HuH-7.5 (cell line): ENCODE measurements around the gene SMIM28.
"Not testable (repeated sequence)": the region's sequence is repeated elsewhere in the genome, so short reads cannot be mapped to it uniquely, and the experiment has no call there.

Experiments used
- DNase-seq: peaks from one replicate; pipeline ENCODE4 v3.0.0; 2011; ENCODE audit warnings: low spot score

Gene SMIM28

DNA sequence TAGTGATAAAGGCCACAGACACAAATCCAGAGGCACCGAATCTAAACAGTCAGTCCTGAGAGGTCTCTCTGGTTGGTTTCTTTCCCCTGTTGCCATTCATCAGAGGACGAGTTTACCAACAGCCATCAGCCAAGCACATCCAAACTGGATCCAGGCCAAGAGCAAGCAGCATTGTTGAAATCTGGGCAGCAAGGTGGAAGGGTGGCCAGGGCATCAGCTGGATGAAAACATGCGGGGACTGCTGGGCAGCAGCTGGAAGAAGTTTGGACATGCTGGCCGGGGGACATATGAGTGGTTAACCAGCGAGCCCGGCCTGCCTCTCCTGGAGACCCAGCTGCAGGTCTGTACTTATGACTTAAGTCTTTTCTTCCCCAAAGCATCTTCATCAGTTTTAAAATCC, at the start of gene SMIM28:
Gene SMIM28, plus strand, starts transcription at position 62 of the 400 bp plus-strand sequence. Its CDS starts 168 bp downstream, at position 230.
- DNase-seq: no peak

DNA sequence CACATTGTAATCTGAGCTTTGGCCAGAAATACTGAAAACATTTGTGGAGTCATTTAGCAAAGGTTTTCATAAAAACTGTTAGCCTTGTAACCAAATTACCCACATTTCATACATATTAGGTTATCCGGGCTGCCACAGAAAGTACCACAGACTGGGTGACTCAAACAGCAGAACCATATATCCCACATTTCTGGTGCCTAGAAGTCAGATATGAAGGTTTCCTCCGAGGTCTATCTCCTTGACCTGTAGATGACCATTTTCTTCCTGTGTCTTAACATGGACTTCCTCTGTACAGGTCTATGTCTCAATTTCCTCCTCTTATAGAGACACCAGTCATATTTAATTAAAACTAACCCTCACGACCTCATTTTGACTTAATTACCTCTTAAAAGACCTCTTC, 49.5 kb upstream of the SMIM28 start:
- no peak for DNase-seq

DNA sequence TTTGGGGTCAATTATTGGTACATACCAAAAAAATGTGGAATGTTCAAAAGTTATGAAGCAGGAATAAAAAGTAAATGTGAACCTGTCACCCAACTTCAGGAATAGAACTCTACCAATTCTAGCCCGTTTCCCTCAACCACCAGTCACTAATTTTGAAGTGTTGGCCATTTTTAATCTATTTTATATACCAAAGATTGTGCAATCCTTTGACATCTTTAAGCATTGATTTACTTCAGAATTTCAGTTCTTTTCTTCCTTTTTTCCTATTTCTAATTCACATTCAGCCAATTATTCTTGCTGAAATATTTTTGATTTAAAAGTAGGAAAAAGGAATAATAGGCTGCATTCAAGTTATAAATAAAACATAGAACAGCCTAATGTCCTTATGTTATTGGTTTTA, 46.9 kb upstream of the SMIM28 start:
- DNase-seq: no peak

DNA sequence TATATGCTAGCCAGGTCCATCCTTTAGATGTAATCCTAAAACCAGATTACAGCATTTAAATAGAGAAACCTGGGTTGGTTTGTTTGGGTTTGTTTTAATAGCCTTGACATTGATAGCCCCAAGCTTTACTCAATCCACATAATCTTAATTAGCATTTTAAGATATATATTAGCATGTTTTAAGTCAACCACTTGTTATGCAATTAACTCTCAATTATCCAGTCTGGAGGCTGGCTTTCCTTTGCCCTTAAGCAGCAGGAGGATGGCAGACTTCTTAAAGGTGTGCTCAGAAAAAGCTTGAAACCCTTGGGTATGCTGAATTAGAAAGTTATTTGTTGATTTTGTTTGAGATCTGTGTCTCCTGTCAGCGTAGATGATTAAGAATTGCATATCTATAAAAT, 46.3 kb upstream of the SMIM28 start:
- no peak for DNase-seq

DNA sequence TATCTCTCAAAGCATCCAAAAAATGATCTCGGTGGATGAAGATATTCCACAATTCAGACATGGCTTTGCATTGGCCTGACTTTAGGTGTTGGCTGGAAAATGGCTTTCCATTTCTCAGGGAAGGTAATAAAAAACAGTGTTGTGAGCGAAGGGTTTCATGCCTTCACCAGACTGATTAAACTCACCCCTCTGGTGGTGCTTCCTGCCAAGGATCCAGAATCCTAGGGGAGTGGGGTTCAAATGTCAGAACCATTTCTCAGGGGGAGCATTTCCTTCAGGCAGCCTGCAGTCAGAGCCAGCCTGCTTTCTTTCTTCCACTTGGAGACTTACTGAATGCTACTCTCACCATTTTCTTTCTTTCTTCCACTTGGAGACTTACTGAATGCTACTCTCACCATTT, 45.7 kb upstream of the SMIM28 start:
- DNase-seq: no peak

DNA sequence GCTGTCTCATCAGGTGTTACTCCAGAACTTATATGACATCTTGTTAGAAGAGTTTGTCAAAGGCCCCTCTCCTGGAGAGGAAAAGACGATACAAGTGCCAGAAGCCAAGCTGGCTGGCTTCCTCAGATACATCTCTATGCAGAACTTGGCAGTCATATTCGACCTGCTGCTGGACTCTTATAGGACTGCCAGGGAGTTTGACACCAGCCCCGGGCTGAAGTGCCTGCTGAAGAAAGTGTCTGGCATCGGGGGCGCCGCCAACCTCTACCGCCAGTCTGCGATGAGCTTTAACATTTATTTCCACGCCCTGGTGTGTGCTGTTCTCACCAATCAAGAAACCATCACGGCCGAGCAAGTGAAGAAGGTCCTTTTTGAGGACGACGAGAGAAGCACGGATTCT, 43.7 kb upstream of the SMIM28 start:
- no peak for DNase-seq

DNA sequence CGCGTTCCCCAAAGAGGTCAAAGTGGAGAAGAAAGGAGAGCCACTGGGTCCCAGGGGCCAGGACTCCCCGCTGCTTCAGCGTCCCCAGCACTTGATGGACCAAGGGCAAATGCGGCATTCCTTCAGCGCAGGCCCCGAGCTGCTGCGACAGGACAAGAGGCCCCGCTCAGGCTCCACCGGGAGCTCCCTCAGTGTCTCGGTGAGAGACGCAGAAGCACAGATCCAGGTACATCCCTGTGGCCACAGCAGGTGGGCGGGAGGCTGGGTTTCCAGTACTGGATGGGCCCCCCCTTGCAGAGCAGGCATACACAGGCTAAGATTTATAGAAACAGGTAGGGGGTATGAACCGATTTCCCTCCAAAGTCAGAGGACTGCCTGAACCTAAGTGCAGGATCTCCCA, 42.7 kb upstream of the SMIM28 start:
- no peak for DNase-seq

DNA sequence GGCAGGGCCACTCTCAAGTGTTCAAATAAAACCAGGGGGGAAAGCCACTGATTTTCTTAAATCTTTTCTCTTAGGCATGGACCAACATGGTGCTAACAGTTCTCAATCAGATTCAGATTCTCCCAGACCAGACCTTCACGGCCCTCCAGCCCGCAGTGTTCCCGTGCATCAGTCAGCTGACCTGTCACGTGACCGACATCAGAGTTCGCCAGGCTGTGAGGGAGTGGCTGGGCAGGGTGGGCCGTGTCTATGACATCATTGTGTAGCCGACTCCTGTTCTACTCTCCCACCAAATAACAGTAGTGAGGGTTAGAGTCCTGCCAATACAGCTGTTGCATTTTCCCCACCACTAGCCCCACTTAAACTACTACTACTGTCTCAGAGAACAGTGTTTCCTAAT, 41.5 kb upstream of the SMIM28 start:
- no peak for DNase-seq

DNA sequence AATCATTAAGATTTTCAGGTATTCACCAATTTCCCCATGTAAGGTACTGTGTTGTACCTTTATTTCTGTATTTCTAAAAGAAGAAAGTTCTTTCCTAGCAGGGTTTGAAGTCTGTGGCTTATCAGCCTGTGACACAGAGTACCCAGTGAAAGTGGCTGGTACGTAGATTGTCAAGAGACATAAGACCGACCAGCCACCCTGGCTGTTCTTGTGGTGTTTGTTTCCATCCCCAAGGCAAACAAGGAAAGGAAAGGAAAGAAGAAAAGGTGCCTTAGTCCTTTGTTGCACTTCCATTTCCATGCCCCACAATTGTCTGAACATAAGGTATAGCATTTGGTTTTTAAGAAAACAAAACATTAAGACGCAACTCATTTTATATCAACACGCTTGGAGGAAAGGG, 40.6 kb upstream of the SMIM28 start:
- DNase-seq: no peak

DNA sequence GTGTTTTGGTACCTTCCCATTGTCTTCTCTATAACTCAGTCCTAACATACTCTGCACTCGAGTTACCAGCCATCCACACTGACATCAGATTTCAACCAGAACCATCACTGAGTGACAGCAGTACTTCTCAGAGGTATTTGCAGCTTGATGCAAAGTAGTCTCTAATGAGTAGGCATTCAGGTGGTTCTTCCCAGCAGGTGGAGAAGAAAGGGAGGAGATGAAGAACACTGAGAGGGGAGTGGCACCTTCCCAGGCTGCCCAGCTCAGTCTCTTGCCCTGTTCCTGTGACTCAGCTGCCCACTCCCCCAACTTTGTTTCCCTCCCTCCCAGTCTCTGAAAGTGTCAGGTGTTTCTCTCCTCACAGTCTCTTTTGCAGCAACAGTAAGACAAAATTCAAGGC, 38.7 kb upstream of the SMIM28 start:
- no peak for DNase-seq

DNA sequence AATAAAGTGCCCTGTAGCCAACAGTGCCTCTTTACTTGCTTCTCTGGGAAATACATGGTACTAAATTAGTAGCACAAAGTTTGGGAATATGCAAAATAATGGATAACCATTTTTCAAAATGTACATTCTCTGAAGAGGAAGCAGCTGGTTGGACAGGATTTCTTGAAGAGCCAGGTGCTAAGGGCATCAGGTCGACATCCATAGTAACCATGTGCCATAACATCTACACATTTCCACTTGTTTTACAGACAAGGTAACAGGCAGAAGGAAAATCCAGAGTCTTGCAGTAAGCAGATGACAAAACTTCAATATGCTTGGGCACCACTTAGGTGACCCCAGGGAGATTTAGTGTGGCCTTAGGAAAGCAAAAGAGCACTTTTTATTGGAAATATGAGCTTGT, 36.5 kb upstream of the SMIM28 start:
- DNase-seq: no peak

DNA sequence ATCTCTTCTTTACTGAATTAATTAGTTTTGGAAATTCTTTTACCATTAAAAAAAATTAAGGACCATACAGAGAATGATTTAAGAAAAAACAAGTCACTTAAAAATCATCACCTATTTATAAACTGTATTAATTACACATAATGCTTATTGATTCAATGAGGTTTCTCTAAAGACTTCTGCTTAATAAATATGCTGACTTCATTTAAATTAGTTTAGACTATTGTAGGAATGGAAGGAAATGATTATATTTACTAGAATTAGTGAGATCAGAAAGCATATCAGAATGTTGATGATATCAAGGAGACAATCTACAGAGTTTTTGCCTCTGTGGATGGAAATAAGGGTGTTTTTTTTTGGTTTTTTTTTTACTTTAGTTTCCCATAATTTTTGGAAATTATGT, 34.6 kb upstream of the SMIM28 start:
- no peak for DNase-seq

DNA sequence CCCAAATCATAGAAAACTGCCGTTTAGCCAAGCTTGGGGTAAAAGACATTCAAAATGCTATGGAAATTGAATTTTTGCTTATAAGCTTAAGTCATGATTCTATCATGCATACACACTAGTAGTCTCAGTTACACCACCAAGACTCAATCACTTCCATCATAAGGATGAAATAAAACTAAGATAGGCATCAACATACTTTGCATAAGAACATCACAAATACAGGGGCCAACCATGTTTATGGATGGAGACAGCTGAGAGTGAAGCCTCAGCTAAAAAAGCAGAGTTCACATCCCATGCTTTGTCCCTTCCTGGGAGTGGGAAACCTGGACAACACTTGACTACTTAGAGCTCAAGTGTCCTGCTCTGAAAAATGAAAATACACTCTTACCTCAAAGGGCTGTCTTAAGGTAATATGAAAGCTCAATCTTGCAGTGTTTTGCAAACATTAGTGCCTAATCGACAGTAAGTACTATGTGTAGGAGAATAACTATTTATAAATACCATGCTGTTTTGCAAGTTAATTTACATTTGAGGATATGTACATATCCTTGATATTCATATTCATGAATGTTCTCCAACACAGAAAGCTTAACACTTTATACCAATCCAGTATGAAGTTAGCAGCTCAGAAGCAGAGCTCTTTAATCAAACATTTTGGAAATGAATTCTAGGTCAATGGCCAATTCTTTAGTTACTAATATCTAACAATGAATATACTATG, 32.0 kb upstream of the SMIM28 start:
- DNase-seq: no peak

DNA sequence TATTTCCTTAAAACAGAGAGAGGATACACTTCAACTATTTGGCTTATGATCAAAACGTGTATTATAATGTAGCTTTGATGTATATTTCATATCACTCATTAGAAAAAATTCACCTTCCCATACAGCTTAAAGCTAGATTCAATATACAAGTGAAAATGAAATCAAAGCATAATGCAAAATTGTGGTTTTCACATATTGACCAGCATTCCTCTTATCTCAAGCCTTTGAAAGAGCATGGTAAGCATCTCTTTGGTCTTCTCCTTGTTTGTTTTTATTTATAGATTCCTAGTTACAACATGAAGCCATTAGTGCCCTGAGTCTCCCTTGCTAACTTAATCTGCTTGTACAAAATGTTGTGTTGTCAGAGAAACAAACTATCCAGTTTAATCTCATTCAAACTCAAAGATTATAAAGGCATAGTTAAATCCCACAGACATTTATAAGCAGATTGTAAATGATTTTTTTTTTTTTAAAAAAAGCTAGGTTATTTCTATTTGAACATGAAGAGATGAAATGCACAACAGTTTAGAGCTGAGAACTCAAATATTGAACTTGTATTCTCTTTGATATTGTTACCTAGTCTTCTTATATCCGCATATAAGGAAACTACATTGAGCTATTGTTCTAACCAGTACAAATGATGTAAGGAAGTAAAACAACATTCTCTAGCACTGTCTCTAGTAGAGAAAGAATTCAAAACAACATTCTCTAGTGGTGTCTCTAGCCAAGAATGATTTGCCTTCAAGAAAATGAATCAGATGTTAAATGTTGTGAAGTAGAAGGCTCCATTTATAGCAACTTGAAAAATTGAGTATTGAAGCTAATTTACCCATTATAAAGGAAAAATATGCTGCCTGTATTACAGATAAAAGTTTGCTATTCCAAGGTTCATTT, 31.2 kb upstream of the SMIM28 start:
- no peak for DNase-seq

DNA sequence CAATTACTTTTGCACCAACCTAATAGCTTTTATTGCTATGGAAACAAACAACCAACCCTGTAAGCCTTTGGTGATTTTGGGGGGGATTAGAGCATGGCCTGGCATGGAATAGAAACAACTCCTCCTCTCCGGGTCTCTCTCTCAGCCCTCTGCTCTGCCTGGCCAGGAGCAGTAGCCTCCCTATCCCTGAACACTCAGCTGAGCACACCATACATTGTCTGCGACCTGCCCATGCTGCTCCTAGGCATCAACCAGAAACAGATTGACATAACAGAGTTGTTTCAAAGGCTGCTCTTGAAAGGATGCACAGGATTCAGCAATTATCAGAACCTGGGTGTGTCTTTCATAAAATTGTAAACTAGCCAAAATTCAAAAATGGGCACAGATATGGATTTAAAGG, 29.8 kb upstream of the SMIM28 start:
- DNase-seq: no peak

DNA sequence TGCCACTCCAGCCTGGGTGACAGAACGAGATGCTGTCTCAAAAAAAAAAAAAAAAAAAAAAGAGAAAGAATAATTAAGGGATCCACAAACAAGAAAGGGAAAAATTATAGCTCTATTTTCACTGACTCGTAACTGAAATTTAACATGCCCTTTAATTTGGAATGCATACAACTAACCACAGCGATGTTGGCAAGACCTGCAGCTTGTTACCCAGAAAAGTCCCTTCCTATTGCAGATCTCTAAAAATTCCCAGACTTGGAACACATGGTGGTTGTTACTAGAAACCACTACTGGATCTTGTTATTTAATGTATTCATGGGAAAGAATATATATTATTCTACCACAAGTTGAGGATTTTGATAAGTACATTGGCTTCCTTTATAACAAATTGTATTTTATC, 27.8 kb upstream of the SMIM28 start:
- DNase-seq: no peak

DNA sequence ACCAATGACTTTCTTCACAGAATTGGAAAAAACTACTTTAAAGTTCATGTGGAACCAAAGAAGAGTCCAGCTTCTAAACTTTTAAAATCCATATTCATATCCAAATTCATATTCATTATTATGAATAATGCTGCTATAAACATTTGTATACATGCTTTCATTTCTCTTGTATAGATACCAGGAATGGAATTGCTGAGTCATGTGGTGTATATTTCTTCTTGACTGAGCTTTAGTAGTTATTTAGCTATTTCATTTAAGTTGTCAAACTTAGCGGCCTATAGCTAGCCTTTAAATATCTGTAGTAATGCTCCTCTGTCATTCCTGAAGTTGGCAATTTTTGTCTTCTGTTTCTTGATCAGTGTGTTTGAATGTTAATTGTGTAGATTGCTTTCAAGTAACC, 19.8 kb upstream of the SMIM28 start:
- DNase-seq: no peak

DNA sequence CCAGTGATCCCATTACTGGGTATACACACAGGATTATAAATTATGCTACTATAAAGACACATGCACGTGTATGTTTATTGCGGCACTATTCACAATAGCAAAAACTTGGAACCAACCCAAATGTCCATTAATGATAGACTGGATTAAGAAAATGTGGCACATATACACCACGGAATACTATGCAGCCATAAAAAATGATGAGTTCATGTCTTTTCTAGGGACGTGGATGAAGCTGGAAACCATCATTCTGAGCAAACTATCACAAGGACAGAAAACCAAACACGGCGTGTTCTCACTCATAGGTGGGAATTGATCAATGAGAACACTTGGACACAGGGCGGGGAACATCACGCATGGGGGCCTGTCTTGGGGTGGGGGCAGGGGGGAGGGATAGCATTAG, 9.0 kb upstream of the SMIM28 start:
- not testable (repeated sequence) for DNase-seq

DNA sequence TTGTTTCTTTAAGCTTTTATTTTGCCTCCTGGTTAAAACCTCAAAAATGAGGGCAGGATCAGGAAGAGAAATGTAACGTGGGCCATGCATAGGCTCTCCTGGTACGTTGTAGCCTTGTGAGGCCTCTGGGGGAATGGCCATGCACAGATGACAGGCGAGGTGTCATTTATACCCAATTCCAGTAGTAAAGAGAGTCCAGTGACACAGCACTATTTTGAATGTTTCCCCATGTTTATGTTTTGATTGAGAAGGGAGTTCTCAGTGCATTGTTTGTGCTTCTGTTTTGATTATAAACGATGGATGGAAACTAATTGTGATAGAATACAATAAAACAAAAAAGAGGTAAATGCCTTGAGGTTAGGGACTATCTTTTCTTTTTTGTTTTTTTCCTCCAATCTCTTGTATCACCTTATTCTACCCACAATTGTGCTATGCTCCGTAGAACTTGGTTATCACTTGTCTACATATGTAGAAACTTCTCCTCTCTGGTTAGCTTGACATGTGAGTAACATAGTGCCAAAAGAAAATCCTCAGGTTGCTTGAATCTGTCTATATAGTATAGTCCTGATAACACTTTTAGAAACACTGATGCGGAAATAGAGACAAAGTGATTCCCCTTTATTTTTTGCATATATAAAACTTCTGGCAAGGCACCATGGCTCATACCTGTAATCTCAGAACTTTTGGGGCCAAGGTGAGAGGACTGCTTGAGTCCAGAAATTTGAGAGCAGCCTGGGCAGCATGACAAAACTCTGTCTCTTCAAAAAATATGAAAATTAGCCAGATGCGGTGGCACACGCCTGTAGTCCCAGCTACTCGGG, 6.9 kb upstream of the SMIM28 start:
- DNase-seq: no peak

DNA sequence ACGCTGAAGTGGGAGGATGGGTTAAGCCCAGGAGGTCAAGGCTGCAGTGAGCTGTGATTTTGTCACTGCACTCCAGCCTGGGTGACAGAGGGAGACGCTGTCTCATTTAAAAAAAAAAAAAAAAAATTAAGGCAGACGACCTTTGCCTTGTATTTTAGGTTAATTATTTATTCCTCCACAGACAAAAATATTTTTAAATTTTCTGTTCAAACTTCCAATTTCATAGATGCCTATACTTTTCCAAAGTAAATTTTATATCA, 6.3 kb upstream of the SMIM28 start:
- DNase-seq: no peak

DNA sequence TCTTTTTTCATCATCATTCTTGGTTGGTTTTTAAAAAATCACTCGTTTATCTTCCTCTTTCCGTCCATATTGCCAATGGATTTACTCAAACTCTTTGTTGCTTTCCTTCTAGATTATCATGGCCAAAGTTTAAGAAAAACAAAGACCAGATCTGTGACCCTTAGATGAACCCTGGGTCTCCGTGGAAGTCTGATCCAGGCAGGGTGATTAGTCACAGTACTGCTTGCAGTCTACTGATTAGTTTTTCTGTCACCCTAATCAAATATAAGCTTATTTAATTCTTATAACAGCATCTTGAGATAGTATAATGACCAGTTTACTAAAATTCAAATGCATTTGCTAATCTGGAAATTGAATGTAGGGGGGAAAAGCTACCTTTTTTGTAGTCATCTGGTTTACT, 6.0 kb upstream of the SMIM28 start:
- no peak for DNase-seq

DNA sequence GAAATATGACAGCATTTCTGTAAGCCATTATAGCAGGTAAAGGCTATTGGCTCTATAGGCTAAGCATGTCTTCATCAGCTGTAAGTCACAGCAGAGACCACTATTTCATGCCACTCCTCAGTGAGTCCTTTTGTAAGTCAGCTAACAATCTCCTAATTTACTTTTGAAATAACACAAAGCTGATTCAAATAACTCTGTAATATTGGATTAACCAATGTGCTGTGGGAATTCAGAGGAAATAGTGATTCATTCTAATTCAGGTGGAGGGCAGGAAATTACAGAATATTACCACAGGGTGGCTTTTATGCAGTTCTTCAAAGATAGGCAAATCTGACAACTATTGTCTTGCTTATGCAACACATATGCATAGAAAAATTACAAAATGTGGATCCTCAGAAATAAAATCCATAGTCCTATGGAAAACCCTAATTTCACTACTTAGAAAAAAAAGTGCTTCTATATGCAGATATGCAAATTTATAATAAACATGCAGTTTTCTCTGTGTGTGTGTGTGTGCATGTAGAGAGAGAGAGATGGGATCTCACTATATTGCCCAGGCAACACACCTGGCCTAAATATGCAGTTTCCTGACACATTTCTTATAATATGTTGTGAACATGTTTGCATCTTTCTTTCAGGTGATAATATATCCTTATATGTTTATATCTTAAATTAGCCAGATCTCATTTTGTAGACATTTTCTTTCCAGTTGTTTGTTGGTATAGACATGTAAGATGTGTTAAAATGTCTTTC, 4.8 kb upstream of the SMIM28 start:
- DNase-seq: no peak
